GM12874 (cell line): ENCODE measurements around the gene PTEN.

ENCODE experiments used
- TF ChIP-seq, protein P1 (sequence below): IDR thresholded peaks from 2 replicates; pipeline ENCODE4 v1.5.1; 2011; ENCODE audit warnings: low read depth, mild to moderate bottlenecking, control low read depth, low read length, moderate library complexity; ENCODE audit not compliant: insufficient read depth

PTEN gene

DNA sequence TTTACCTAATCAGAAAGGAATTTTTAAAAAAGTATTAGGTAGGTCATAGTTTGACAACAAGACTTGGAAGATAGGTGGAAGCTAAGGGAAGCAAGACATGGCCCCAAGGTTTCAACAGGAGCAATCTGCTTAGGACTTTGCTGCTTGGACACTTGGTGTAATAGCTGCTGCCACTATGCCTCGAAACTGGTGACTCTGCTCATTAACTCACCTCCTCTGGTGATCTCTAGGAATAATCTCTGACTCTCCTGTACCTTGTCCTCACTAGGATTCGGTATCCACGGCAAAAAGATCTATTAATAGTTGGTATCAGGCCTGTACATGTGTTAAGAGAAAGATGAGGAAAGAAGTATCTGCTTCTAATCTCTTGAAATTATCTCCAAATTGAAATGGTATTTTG lies 53.1 kb downstream of the PTEN start:
- TF ChIP-seq, protein P1, sequence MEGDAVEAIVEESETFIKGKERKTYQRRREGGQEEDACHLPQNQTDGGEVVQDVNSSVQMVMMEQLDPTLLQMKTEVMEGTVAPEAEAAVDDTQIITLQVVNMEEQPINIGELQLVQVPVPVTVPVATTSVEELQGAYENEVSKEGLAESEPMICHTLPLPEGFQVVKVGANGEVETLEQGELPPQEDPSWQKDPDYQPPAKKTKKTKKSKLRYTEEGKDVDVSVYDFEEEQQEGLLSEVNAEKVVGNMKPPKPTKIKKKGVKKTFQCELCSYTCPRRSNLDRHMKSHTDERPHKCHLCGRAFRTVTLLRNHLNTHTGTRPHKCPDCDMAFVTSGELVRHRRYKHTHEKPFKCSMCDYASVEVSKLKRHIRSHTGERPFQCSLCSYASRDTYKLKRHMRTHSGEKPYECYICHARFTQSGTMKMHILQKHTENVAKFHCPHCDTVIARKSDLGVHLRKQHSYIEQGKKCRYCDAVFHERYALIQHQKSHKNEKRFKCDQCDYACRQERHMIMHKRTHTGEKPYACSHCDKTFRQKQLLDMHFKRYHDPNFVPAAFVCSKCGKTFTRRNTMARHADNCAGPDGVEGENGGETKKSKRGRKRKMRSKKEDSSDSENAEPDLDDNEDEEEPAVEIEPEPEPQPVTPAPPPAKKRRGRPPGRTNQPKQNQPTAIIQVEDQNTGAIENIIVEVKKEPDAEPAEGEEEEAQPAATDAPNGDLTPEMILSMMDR, result no peak

DNA sequence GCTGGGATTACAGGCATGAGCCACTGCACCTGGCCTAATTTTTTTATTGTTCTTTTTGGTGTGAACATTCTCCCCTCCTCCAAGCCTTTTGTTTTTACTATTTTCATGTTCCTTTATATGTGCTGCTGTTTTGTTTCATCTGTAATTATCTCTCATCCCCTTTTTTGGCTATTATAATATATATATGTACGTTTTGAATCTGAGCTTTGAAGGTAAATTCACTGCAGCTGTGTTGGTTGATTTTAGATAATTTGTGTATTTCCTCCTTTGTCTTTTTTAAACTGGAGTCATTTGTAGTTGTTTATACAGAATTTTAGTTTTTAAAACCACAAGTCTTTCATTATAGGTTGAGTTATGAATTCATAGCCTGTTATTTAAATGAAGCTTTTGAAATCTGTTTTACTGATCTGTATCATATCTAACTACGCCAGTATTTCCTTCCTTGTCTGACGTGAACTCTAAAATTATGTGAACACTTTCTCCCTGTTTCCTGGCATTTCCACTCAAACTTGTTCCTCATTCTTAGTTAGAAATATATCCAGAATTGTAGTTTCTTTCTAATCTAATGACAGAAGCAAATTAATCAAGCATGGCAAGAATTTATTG lies 54.9 kb downstream of the PTEN start:
- TF ChIP-seq, protein P1, result no peak

DNA sequence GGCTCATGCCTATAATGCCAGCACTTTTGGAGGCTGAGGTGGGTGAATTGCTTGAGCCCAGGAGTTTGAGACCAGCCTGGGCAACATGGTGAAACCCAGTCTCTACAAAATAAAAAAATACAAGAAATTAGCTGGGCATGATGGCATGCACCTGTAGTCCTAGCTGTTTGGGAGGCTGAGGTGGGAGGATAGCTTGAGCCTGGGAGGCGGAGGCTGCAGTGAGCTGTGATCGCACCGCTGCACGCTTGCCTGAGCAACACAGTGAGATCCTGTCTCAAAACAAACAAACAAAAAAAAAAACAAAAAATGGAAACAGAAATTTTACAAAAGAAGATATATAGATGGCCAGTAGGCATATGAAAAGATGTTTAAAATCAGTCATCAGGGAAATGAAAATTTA lies 57.1 kb downstream of the PTEN start:
- TF ChIP-seq, protein P1, result no peak

DNA sequence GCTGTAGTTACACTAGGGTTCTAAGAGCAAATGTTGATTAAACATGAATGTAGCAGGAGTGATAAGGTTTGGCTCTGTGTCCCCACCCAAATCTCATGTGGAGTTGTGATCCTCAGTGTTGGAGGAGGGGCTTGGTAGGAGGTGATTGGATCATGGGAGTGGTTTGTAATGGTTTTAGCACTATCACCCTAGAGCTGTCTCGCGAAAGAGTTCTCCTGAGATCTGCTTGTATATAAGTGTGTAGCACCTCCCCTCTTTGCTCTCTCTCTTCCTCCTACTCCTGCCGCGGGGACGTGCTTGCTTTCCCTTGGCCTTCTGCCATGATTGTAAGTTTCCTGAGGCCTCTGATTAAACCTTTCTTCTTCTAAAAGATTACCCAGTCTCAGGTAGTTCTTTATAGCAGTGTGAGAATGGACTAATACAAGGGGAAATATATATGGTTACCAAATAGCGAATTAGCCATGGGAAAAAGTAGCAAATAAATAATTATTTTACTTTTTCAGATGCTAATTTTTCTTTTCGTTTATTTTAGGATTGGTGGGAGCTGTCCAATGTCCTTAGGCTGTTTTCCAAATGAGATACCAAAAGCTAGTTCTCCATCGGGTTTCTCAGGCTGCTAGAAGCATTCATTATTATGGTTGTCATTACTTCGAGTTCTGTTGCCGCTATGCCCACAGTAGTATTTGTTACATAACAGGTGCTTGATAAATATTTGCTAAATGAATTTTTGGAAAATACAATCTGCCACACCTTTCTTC lies 58.7 kb downstream of the PTEN start:
- TF ChIP-seq, protein P1, result no peak

DNA sequence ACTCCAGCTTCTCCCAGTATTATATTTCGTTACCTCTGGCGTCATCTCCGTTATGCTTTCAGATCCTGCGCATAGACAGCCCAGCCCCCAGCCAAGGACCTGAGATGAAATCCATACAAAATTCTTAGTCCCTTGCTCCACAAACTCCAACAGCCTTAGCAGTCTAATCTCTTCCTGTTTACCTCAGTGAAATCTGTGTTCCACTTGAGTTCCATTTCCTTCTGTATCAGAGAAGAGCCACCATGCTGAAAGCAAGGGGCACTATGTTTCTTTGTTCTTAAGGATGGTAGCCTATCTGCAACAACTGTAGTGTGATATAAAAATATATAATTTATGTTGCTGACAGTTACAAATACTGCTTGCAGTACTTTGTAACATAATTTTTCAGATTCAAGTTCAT lies 59.8 kb downstream of the PTEN start:
- TF ChIP-seq, protein P1, result no peak

DNA sequence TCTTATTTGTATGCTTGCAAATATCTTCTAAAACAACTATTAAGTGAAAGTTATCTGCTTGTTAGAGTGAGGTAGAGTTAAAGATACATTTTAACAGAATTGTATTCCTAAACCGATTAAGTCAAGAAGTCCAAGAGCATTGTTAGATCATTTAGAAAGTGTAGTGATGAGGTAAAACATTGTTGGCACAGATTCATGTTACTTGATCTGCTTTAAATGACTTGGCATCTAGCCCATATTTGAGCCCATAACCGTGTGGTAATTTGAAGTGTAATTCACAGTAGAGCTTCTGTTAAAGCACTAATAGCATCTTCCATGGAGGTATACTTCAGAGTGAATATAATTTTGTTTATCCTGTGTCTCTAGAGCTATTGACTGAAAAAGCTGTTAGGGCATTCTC lies 62.1 kb downstream of the PTEN start:
- TF ChIP-seq, protein P1, result no peak

DNA sequence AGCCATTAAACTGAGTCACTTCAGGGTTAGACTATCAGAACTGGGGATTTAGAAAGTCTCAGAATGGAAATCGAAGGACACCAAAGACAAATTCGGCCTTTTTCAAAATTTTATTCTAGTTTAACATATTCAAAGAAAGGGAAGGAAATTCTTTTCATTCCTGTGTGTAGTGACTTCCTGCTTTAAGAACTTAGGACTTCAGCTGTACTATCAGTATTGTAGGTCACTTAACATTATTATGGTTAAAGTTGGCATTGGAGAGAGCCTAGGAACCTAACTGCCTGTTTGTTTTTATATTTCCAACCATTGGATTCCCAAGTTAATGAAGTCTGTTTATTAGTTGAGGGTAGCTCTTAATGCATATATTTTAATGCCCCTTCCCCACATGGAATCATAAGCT lies 63.7 kb downstream of the PTEN start:
- TF ChIP-seq, protein P1, result no peak
